ENCODE results near the gene CEP112.
"Not testable (repeated sequence)": the region's sequence is repeated elsewhere in the genome, so short reads cannot be mapped to it uniquely, and the experiment has no call there.

The CEP112 gene

DNA sequence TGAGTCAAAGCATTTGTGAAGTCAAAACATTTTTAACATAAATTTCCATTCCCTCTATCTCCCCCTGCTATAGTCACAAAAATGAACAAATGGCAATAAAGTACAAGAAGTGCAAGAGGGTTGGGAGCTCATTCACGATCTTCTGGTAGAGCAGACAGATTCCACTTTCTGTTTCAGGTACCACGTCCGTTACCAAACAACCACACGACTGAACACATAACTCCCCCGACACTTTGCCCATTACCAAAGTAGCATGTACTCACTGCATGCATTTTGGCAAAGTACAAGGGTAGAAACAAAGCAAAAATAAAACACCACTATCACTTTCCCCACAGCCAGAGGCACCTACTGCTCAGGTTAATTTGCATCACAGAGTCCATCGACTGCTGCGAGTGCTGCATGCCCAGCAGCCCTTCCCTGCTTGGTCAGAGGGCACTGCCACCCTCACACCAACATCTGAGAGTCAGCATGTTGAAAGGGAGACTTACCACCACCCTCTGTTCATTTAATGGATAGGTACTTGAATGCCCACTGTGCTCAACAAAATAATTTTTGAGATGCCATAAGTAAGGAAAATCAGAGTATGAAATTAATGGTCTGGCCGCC is 480.2 kb downstream of the CEP112 start:
- DNase-seq = no peak

DNA sequence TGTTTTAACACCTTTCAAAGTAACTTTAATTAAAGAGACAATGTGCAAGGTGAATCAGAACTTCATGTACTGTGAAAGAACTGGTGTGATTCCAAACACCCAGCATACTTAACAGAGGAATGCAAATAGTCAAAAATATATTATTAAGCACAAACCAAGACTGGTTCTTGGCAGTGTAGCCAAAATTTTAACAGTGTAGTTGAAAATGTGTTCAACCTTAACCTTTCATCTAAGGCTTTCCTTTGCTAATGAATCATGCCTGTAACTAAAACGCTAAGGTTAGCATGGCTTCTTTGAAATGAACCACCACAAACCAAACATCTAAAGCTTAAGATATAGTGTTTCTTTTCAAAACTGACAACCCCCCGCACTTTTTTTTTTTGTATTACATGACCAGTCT is 484.2 kb downstream of the CEP112 start:
- DNase-seq = no peak

DNA sequence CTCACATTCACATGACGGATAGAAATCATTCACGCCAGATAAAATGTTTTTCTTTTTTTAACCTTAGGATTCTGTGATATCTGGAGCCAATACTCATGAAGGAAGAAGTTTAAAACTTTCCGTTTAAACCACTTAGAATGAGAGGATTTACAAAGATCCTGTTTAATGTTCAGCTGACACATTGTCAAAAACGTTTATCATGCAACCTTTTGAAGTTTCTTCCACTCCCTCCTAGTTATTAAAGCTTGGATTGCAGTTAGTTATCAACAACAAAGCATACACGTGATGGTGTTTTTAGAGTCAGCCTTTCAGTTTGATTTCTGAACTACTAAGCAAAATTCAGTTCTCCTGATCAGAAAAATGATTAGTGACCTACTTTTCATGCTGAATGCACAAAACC is 487.2 kb downstream of the CEP112 start:
- no peak for DNase-seq

- no peak for DNase-seq
Measured at GRCh38 chr17:65703891-65704290, 488.0 kb downstream of the CEP112 start.

DNA sequence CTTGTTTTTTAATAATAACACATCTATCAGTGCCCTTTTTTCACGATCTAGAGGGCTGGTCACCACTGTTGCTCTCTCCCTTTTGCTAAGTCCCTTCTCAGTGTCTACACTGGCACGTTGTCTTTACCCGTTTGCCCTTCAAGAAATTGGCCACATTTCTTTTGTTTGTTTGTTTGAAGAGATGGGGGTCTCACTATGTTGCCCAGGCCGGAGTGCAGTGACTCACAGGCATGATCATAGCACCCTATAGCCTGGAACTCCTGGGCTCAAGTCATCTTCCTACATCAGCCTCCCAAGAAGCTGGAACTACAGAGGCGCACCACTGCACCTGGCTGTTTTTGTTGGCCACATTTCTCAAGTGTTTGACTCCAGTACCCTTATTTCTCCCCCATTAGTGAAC is 492.5 kb downstream of the CEP112 start:
- no peak for DNase-seq

GRCh38 chr17:65698381-65699061 is 493.4 kb downstream of the CEP112 start:
- DNase-seq = no peak

DNA sequence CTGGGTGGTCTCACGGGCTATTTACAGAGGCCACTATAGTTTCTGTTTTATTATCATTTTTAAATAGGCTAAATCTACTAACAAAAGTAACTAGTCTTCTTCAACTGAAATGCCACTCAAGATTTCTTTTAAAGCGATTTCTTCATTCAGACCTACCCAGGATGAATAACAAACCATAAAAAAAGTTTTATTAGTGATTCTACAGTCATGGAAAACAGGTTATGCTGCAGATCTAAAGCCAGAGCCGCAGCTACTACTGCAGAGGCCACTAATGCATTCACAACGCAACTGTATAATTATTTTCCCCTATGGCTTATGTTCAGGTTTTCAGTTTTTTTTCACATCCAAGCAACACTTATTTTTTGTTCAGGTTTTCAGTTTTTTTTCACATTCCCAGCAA is 494.3 kb downstream of the CEP112 start:
- DNase-seq = no peak

DNA sequence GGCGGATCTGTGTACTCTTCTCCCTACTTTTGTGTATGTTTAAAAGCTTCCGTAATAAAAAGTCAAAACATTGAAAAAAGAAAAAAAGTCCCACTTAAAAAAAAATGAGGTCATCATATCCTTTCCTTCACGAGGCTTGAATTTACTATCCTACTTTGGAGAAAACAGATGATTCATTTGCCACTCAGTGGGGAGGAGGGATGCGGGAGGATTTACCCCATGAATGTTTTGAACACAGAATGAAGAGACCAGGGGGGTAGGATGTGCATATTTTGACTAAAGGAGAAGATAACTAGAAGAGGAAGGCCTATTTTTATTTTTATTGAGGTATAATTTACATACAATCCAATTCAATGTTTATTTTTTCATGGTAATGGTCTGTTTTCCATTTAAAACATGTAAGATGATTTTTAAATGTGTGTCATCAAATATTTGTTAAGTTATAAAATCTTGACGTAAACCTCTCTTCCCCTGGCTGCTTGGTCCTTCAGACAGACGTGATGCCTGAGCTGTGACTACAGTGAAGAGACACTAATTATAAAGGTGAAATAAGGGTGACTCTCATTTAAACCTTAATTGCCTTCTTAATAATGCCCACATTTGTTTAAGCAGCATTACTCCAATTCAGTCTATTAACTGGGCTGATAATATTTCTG is 495.1 kb downstream of the CEP112 start:
- no peak for DNase-seq

GRCh38 chr17:65694601-65695000 is 497.3 kb downstream of the CEP112 start:
- no peak for DNase-seq

- DNase-seq = no peak
Measured at GRCh38 chr17:65690626-65691310, 501.2 kb downstream of the CEP112 start.

GRCh38 chr17:65688307-65688706 is 503.6 kb downstream of the CEP112 start:
- DNase-seq = no peak

DNA sequence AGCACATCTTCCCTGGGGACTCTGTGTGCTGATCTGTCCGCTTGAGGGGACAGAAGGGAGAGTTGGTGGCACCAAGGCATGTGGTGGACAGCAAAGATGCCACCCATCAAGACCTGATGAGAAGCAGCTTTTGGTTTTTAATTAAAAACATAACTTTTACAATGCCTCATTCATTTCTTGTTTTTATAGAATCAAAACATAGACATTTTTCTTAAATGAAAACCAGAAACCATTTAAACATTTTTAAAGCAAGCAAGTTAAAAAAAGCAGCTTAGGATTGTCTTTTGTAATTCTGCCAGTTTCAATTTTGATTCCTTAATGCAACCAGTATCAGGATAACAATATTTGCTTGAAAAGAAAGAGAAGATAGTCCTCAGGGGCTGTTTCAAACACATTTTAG is 506.8 kb downstream of the CEP112 start:
- no peak for DNase-seq

DNA sequence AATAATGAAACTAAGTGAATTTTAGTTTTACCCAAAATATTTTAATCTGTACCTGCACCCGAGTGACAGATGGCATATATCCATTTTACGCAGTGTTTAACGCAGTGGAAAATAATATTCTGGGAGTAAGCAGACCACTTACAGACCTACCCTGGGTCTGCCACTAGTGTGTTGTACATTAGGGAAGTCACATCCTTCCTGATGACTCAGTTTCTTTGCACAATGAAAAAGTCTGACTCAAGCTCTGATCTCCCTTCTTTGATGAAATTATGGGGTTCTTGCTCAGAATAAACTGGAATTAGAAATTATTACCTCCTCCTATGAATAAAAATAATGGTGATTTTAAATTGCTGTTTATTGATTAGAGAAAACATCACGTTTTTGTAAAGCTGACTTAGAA is 507.3 kb downstream of the CEP112 start:
- no peak for DNase-seq

- no peak for DNase-seq
Measured at GRCh38 chr17:65683428-65683827, 508.5 kb downstream of the CEP112 start.

DNA sequence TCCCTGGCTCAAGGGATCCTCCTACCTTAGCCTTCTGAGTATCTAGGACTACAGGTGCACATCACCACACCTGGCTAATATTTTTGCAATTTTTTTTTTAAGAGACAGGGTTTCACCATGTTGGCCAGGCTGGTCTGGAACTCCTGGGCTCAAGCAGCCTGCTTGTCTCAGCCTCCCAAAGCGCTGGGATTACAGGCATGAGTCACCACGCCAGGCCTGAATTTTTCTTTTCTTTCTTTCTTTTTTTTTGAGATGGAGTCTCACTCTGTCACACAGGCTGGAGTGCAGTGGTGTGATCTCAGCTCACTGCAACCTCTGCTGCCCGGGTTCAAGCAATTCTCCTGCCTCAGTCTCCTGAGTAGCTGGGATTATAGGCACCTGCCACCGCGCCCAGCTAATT is 510.2 kb downstream of the CEP112 start:
- not testable (repeated sequence) for DNase-seq

GRCh38 chr17:65679165-65679845 is 512.6 kb downstream of the CEP112 start:
- no peak for DNase-seq

DNA sequence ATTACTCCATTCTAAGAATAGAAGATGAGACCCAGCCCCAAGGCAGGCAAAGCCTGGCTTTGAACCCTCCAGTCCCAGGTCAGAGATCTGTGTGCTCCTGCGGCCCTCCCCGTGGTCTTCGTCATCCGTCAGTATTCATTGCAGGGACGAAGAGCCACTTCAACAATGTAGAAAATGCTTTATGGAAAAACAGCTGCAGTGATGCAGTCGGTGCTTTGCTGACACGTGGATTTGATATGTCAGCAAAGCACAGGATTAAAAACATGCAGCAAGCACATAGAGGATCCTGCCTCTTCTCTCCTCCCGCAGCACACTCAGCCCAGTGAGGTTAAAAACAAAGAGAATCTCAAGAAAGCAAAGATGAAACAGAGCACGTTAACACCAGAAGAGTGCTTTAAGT is 513.4 kb downstream of the CEP112 start:
- no peak for DNase-seq

- no peak for DNase-seq
Measured at GRCh38 chr17:65677932-65678331, 514.0 kb downstream of the CEP112 start.

DNA sequence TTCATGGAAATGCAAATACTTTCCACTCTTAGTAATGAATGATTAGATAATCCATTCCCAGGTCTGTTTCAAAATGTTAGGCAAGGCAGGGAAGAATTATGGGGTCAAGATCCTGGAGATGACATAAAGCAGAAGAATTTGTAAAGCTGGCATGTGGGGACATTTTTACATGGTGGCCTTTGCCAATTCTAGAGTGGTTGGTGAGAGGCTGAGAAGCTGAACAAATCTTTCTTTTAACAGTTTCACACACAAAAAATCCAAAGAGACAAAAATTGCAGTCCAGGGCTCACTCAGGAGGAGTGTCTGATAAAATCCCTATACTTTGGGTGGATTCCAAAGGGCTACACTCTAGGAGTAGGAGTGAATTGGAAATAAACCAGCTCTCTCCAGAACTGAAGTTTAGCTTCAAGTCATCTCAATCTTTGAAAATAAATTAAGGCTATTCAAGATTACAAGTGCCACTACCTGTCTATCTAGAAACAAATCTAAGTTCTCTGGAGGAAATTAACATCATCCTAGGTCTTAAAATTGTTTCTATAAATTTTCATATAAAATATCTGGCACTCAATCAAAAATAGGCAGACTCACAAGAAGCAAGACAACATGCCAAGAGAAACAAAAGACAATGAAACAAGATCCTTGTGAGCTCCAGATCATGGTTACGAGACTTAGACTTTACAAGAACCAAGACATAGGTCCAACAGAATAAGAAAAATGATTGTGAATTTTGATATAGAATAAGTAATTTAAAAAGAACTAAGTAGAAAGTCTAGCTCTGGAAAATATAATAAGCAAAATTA is 517.5 kb downstream of the CEP112 start:
- DNase-seq = no peak

GRCh38 chr17:65670667-65671371 is 521.1 kb downstream of the CEP112 start:
- no peak for DNase-seq

GRCh38 chr17:65668211-65668610 is 523.7 kb downstream of the CEP112 start:
- DNase-seq = no peak

DNA sequence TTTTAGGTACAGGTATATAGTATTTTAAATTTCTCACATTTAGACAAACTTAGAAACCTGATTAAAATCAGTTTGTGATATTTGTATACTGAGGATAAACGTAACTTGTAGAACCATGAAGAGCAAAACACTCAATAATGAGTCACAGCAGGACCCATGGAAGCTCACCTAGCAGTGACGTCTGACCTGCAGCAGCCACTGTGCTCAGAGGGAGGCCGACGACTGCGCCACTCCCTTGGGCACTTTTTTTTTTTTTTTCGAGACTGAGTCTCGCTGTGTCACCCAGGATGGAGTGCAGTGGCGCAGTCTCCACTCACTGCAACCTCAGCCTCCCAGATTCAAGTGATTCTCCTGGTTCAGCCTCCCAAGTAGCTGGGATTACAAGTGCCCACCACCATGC is 524.3 kb downstream of the CEP112 start:
- DNase-seq = no peak

All from CD4-positive, alpha-beta T cell treated with Interleukin-4 for 4 hours (primary cell).